Karpas-422 (cell line): ENCODE data around the gene TXNIP. TPM values are rescaled to one million over a fixed set of nuclear protein-coding genes. Genes with fewer than 3 reads are reported as not detected.

Source experiments
- DNase-seq: peaks from one replicate; pipeline ENCODE4 v3.0.0-alpha.2; 2015
- H2AFZ ChIP-seq: fragments of 200-600 bp; sonication (generic); 2 replicates; pipeline ENCODE4 v1.6.1; 2014; ENCODE audit warnings: antibody characterized with exemption, low read length, mixed read lengths
- H3K27ac ChIP-seq: fragments of 200-600 bp; sonication (generic); 2 replicates; pipeline ENCODE4 v1.5.1; 2014; ENCODE audit warnings: mild to moderate bottlenecking, low read length, moderate library complexity
- H3K27me3 ChIP-seq: fragments of 200-600 bp; sonication (generic); 2 replicates; pipeline ENCODE4 v1.6.1; 2014; ENCODE audit warnings: low read length, mixed read lengths
- H3K36me3 ChIP-seq: fragments of 200-600 bp; sonication (generic); 2 replicates; pipeline ENCODE4 v1.6.1; 2014; ENCODE audit warnings: low read length, mixed read lengths; ENCODE audit not compliant: insufficient read depth
- H3K4me1 ChIP-seq: fragments of 200-600 bp; sonication (generic); 2 replicates; pipeline ENCODE4 v1.6.1; 2014; ENCODE audit warnings: mild to moderate bottlenecking, low read length, mixed read lengths
- H3K4me2 ChIP-seq: fragments of 200-600 bp; sonication (generic); 2 replicates; pipeline ENCODE4 v1.6.1; 2014; ENCODE audit warnings: low read length, low read depth, mild to moderate bottlenecking; ENCODE audit not compliant: poor library complexity, severe bottlenecking
- H3K4me3 ChIP-seq: fragments of 200-600 bp; sonication (generic); 2 replicates; pipeline ENCODE4 v1.5.1; 2014; ENCODE audit warnings: mild to moderate bottlenecking, antibody characterized with exemption, low read length, mixed read lengths
- H3K79me2 ChIP-seq: fragments of 200-600 bp; sonication (generic); 2 replicates; pipeline ENCODE4 v1.6.1; 2014; ENCODE audit warnings: mild to moderate bottlenecking, low read length, mixed read lengths
- H3K9ac ChIP-seq: fragments of 200-600 bp; sonication (generic); 2 replicates; pipeline ENCODE4 v1.6.0; 2014; ENCODE audit warnings: low read length
- H3K9me2 ChIP-seq: fragments of 200-600 bp; sonication (generic), shearing (Covaris generic); replicated peaks from 2 replicates; pipeline ENCODE4 v1.6.0; 2014; ENCODE audit warnings: mild to moderate bottlenecking, low read length, moderate library complexity; ENCODE audit not compliant: insufficient read depth
- H3K9me3 ChIP-seq: fragments of 300-700, 200-600 bp; sonication (generic); 2 replicates; pipeline ENCODE4 v1.6.1; 2014; ENCODE audit warnings: low read length, mixed read lengths
- H4K20me1 ChIP-seq: fragments of 200-600 bp; sonication (generic); 2 replicates; pipeline ENCODE4 v1.6.1; 2014; ENCODE audit warnings: mild to moderate bottlenecking, antibody characterized with exemption, low read length, low read depth; ENCODE audit not compliant: insufficient read depth
- total RNA-seq: library from RNA; depleted of rRNA; stranded (reverse); fragments of >200 nt; shearing (Covaris generic); gene quantifications from 2 replicates; pipeline ENCODE4 v1.2.3, GENCODE V29; 2014; ENCODE audit warnings: low replicate concordance

The TXNIP gene
- total RNA-seq, 1 experiment from 2014 or later: 269 TPM

GRCh38 chr1:145960468-145961108 is 35.8 kb downstream of the TXNIP start:
- DNase-seq: peak; percentile 91
- H3K27ac ChIP-seq: peak overlapping the region; percentile 92
- peak overlapping the region; percentile 94 for H3K4me2 ChIP-seq

GRCh38 chr1:145959957-145960467 is 36.4 kb downstream of the TXNIP start:
- Histone ChIP-seq H3K4me3 (peak overlapping the region; percentile 77), H4K20me1 (no peaks in the 10 kb centered on the region), H3K9me3 (no peaks in the 10 kb centered on the region), H3K36me3 (peaks cover 11% of the 10 kb centered on the region; the same call in 1 of the 2 replicates), H3K9me2 (no peaks in the 10 kb centered on the region), H2AFZ (no peak overlapping the region), H3K27me3 (no peaks in the 10 kb centered on the region), H3K4me1 (peaks cover 71% of the 10 kb centered on the region), H3K4me2 (peak overlapping the region; percentile 94), H3K27ac (peak overlapping the region; percentile 92), H3K79me2 (peaks cover 48% of the 10 kb centered on the region), H3K9ac (peak overlapping the region; percentile 92)
- DNase-seq: no peak

More at GRCh38 chr1:145960468-145961108, 35.8 kb downstream of the TXNIP start:
- peaks cover 6% of the 10 kb centered on the region; the same call in 1 of the 2 replicates for H3K36me3 ChIP-seq
- peaks cover 48% of the 10 kb centered on the region for H3K79me2 ChIP-seq
- no peaks in the 10 kb centered on the region for H3K9me3 ChIP-seq
- H4K20me1 ChIP-seq: no peaks in the 10 kb centered on the region
- peaks cover 70% of the 10 kb centered on the region for H3K4me1 ChIP-seq
- peak overlapping the region; percentile 92 for H3K9ac ChIP-seq
- H3K9me2 ChIP-seq: no peaks in the 10 kb centered on the region
- no peaks in the 10 kb centered on the region for H3K27me3 ChIP-seq
- H2AFZ ChIP-seq: no peak overlapping the region
- peak overlapping the region; percentile 77 for H3K4me3 ChIP-seq

- no peak for DNase-seq
- no peaks in the 10 kb centered on the region for H3K27me3 ChIP-seq
- H3K36me3 ChIP-seq: peaks cover 18% of the 10 kb centered on the region
- peaks cover 53% of the 10 kb centered on the region for H3K79me2 ChIP-seq
- H3K4me3 ChIP-seq: peak overlapping the region; percentile 77; the same call in 1 of the 2 replicates
- no peaks in the 10 kb centered on the region for H3K9me3 ChIP-seq
- H3K4me2 ChIP-seq: peak overlapping the region; percentile 94
- no peak overlapping the region for H2AFZ ChIP-seq
- no peaks in the 10 kb centered on the region for H4K20me1 ChIP-seq
- peak overlapping the region; percentile 92 for H3K27ac ChIP-seq
- no peaks in the 10 kb centered on the region for H3K9me2 ChIP-seq
- peaks cover 77% of the 10 kb centered on the region for H3K4me1 ChIP-seq
- peak overlapping the region; percentile 92 for H3K9ac ChIP-seq
Measured at GRCh38 chr1:145959333-145959732, 37.0 kb downstream of the TXNIP start.

GRCh38 chr1:145958734-145959133 is 37.6 kb downstream of the TXNIP start:
- Histone ChIP-seq H3K9ac (peak overlapping the region; percentile 92), H3K79me2 (peaks cover 55% of the 10 kb centered on the region), H3K36me3 (peaks cover 24% of the 10 kb centered on the region), H3K4me1 (peaks cover 78% of the 10 kb centered on the region), H3K4me3 (peak overlapping the region; percentile 77; the same call in 1 of the 2 replicates), H3K9me3 (no peaks in the 10 kb centered on the region), H3K4me2 (peak overlapping the region; percentile 94), H3K27ac (peak overlapping the region; percentile 92), H3K9me2 (no peaks in the 10 kb centered on the region), H2AFZ (no peak overlapping the region), H3K27me3 (no peaks in the 10 kb centered on the region), H4K20me1 (no peaks in the 10 kb centered on the region)
- DNase-seq: no peak

- no peaks in the 10 kb centered on the region for H3K9me3 ChIP-seq
- DNase-seq: peak; percentile 99
- H2AFZ ChIP-seq: no peak within 1 kb of the TSS
- H3K4me2 ChIP-seq: peak within 1 kb of the TSS; percentile 94
- peaks cover 68% of the 10 kb centered on the region for H3K4me1 ChIP-seq
- H3K9me2 ChIP-seq: no peaks in the 10 kb centered on the region
- peaks cover 63% of the 10 kb centered on the region for H3K79me2 ChIP-seq
- peak within 1 kb of the TSS; percentile 92 for H3K9ac ChIP-seq
- H3K27ac ChIP-seq: peak within 1 kb of the TSS; percentile 92
- H3K4me3 ChIP-seq: peak within 1 kb of the TSS; percentile 86
- peaks cover 29% of the 10 kb centered on the region for H3K36me3 ChIP-seq
- no peaks in the 10 kb centered on the region for H3K27me3 ChIP-seq
- H4K20me1 ChIP-seq: no peaks in the 10 kb centered on the region
Measured at GRCh38 chr1:145957443-145958319, 38.7 kb downstream of the TXNIP start, which contains the start of gene LIX1L. Gene LIX1L (minus strand): TSS chr1:145958017. CDS start chr1:145957927, 90 bp downstream.

GRCh38 chr1:145956781-145957442 is 39.5 kb downstream of the TXNIP start:
- no peaks in the 10 kb centered on the region for H3K9me2 ChIP-seq
- H3K27me3 ChIP-seq: no peaks in the 10 kb centered on the region
- peaks cover 69% of the 10 kb centered on the region for H3K4me1 ChIP-seq
- H4K20me1 ChIP-seq: no peaks in the 10 kb centered on the region
- peak overlapping the region; percentile 84 for H3K27ac ChIP-seq
- H3K36me3 ChIP-seq: peaks cover 34% of the 10 kb centered on the region
- H3K4me2 ChIP-seq: peak overlapping the region; percentile 94
- peak; percentile 77 for DNase-seq
- H3K9ac ChIP-seq: peak overlapping the region; percentile 90
- H3K4me3 ChIP-seq: peak overlapping the region; percentile 86
- H2AFZ ChIP-seq: no peak overlapping the region
- no peaks in the 10 kb centered on the region for H3K9me3 ChIP-seq
- peaks cover 67% of the 10 kb centered on the region for H3K79me2 ChIP-seq

- H4K20me1 ChIP-seq: no peaks in the 10 kb centered on the region
- H3K4me1 ChIP-seq: peaks cover 65% of the 10 kb centered on the region
- H3K27me3 ChIP-seq: no peaks in the 10 kb centered on the region
- DNase-seq: no peak
- peak overlapping the region; percentile 84 for H3K27ac ChIP-seq
- no peaks in the 10 kb centered on the region for H3K9me2 ChIP-seq
- peak overlapping the region; percentile 94 for H3K4me2 ChIP-seq
- H3K79me2 ChIP-seq: peaks cover 67% of the 10 kb centered on the region
- H3K9ac ChIP-seq: peak overlapping the region; percentile 90
- peaks cover 38% of the 10 kb centered on the region for H3K36me3 ChIP-seq
- H3K9me3 ChIP-seq: no peaks in the 10 kb centered on the region
- no peak overlapping the region for H2AFZ ChIP-seq
- peak overlapping the region; percentile 86 for H3K4me3 ChIP-seq
Measured at GRCh38 chr1:145956361-145956760, 40.0 kb downstream of the TXNIP start.
